Gastroesophageal sphincter (tissue), 3 donors: Measurements from ENCODE around the gene BAIAP2L1.

Experiments used
- POLR2A ChIP-seq, 2 donors: fragments of 450-650 bp; IDR thresholded peaks; one replicate each; pipeline ENCODE4 v1.6.1; 2017; ENCODE audit warnings: antibody characterized with exemption in 2 of 2, mild to moderate bottlenecking in 2 of 2, moderate library complexity in 1 of 2
- POLR2AphosphoS5 ChIP-seq: sonication (generic); formaldehyde crosslinking; IDR thresholded peaks from one replicate; pipeline ENCODE4 v1.6.1; 2017; ENCODE audit warnings: antibody characterized with exemption
- TF ChIP-seq, protein P1 (sequence below), 4 experiments: fragments of 200-600 bp in 2 of 4; fragments of 450-650 bp in 2 of 4; sonication (generic) in 1 of 4; IDR thresholded peaks; one replicate each; pipeline ENCODE4 v1.5.1; 2017 to 2019; ENCODE audit warnings: antibody characterized with exemption in 4 of 4, mild to moderate bottlenecking in 2 of 4, moderate library complexity in 2 of 4

GRCh38 chr7:98420966-98421612 lies 20.2 kb upstream of the BAIAP2L1 start:
- TF ChIP-seq POLR2A (IDR thresholded peaks at IDR 0.05), result no peak
- TF ChIP-seq, protein P1, sequence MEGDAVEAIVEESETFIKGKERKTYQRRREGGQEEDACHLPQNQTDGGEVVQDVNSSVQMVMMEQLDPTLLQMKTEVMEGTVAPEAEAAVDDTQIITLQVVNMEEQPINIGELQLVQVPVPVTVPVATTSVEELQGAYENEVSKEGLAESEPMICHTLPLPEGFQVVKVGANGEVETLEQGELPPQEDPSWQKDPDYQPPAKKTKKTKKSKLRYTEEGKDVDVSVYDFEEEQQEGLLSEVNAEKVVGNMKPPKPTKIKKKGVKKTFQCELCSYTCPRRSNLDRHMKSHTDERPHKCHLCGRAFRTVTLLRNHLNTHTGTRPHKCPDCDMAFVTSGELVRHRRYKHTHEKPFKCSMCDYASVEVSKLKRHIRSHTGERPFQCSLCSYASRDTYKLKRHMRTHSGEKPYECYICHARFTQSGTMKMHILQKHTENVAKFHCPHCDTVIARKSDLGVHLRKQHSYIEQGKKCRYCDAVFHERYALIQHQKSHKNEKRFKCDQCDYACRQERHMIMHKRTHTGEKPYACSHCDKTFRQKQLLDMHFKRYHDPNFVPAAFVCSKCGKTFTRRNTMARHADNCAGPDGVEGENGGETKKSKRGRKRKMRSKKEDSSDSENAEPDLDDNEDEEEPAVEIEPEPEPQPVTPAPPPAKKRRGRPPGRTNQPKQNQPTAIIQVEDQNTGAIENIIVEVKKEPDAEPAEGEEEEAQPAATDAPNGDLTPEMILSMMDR (IDR thresholded peaks at IDR 0.05), result peak; percentile 22 to 67 (median 35)
- TF ChIP-seq POLR2AphosphoS5, result no peak
